ENCODE data around the gene MCTS1. TPM values are rescaled to one million over a fixed set of nuclear protein-coding genes. Genes with fewer than 3 reads are reported as not detected.
"Not testable (repeated sequence)": the region's sequence is repeated elsewhere in the genome, so short reads cannot be mapped to it uniquely, and the experiment has no call there.

MCTS1 gene
- total RNA-seq, 1 donor from 2014 or later = 30.0 TPM

DNA sequence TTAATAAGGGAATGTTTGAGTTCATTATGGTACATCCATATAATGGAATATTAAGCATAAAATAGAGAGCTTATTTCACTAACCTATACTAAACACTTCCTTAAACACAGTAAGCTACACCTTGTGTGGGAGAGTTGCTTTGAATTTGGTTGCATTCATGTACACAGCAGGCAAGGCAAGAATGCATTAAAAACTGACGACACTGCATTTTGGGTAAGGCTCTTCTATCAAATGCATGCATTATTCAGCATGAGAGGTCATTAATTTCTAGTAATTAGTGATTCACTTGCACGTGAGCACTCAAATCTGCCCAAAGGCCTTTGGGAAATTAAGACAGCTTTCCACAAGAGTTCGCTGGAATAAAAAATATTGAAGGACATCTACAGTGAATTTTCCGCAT is 34.7 kb downstream of the MCTS1 start:
- Histone ChIP-seq H3K27me3 (ENCODE audit: low read depth) (no peaks in the 10 kb centered on the region), H3K36me3 (no peaks in the 10 kb centered on the region), H3K4me1 (no peaks in the 10 kb centered on the region), H3K27ac (no peak overlapping the region), H3K9me3 (no peaks in the 10 kb centered on the region), H3K4me3 (no peak overlapping the region)
- TF ChIP-seq, protein P1, sequence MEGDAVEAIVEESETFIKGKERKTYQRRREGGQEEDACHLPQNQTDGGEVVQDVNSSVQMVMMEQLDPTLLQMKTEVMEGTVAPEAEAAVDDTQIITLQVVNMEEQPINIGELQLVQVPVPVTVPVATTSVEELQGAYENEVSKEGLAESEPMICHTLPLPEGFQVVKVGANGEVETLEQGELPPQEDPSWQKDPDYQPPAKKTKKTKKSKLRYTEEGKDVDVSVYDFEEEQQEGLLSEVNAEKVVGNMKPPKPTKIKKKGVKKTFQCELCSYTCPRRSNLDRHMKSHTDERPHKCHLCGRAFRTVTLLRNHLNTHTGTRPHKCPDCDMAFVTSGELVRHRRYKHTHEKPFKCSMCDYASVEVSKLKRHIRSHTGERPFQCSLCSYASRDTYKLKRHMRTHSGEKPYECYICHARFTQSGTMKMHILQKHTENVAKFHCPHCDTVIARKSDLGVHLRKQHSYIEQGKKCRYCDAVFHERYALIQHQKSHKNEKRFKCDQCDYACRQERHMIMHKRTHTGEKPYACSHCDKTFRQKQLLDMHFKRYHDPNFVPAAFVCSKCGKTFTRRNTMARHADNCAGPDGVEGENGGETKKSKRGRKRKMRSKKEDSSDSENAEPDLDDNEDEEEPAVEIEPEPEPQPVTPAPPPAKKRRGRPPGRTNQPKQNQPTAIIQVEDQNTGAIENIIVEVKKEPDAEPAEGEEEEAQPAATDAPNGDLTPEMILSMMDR (IDR thresholded peaks at IDR 0.05) = no peak
- ATAC-seq = no peak
- no peak for DNase-seq
- intact Hi-C loops (cut with DNase I) = no loop called here

DNA sequence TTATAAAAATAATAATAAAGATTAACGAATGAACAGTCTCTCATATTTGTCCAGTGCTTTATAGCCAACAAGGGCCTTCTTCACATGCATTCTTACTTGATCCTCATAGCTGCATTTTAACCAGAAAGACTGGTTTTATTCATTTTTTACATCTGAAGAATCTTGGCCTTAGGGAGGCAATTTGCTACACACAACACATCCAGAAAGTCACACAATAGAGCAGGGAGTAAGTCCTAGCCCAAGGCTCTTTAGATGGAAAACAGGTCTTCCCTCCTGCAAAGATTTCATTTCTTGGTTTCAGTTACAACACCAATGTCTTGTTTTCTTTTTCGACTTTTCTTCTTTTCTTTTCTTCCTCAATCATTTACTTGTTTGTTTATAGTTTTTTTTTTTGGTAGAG is 39.0 kb downstream of the MCTS1 start:
- no peaks in the 10 kb centered on the region for H3K36me3 ChIP-seq
- TF ChIP-seq, protein P1 (IDR thresholded peaks at IDR 0.05) = no peak
- ATAC-seq = no peak
- H3K9me3 ChIP-seq = no peaks in the 10 kb centered on the region
- H3K4me3 ChIP-seq = no peak overlapping the region
- H3K27me3 ChIP-seq (ENCODE audit: low read depth) = no peaks in the 10 kb centered on the region
- H3K27ac ChIP-seq = no peak overlapping the region
- intact Hi-C loops (cut with DNase I) = no loop called here
- H3K4me1 ChIP-seq = no peaks in the 10 kb centered on the region
- no peak for DNase-seq

DNA sequence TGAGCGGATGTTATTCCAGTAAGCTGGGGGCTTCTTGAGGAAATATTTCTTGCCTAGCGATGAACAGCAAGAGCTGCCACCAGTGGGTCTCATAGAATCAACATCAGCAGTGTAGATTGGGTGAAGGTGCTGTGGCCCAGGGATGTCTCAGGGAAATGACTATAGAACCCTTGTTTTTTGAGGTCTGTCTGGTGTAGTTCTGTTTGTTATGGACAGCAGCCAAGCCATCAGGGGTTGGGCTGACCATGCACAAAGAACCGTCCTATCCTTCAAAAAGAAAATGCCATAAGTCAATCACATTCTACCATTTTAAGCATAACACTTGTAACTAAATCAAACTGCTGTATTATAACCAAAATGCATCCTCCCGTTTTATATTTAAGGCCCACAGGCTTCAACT is 43.2 kb downstream of the MCTS1 start:
- H3K27ac ChIP-seq = no peak overlapping the region
- intact Hi-C loops (cut with DNase I) = no loop called here
- TF ChIP-seq, protein P1 (IDR thresholded peaks at IDR 0.05) = no peak
- no peak overlapping the region for H3K4me3 ChIP-seq
- H3K36me3 ChIP-seq = no peaks in the 10 kb centered on the region
- H3K9me3 ChIP-seq = no peaks in the 10 kb centered on the region
- DNase-seq = no peak
- ATAC-seq = no peak
- H3K27me3 ChIP-seq (ENCODE audit: low read depth) = no peaks in the 10 kb centered on the region
- H3K4me1 ChIP-seq = no peaks in the 10 kb centered on the region

DNA sequence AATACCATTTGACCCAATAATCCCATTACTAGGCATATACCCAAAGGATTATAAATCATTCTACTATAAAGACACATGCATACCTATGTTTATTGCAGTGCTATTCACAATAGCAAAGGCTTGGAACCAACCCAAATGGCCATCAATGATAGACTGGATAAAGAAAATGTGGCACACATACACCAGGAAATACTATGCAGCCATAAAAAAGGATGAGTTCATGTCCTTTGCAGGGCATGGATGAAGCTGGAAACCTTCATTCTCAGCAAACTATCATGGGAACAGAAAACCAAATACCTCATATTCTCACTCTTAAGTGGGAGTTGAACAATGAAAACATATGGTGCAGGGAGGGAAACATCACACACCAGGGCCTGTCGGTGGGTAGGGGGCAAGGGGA is 48.4 kb downstream of the MCTS1 start:
- DNase-seq; intact Hi-C loops (cut with DNase I); H3K4me1 ChIP-seq; ATAC-seq; H3K9me3 ChIP-seq; H3K27ac ChIP-seq; H3K36me3 ChIP-seq; H3K27me3 ChIP-seq (ENCODE audit: low read depth); H3K4me3 ChIP-seq: not testable (repeated sequence)

DNA sequence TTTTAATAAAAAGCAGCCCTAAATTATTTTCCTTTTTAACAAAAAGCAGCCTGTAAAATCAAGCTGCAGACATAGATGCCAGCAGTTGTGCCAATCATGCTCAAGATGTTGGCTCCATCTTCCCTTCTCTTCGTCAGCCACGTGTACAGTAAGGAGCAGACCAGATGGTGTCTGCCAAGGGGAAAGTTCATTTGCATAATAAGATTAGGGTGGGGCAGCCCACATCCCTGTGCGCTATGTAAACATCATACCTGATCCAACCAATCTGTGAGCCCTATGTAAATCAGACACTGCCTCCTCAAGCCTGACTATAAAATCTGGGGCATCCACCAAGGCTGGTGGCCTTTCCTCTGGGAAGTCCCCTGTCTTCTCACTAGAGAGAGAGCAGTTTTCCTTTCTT is 49.1 kb downstream of the MCTS1 start:
- no peaks in the 10 kb centered on the region for H3K4me1 ChIP-seq
- H3K27me3 ChIP-seq (ENCODE audit: low read depth) = no peaks in the 10 kb centered on the region
- TF ChIP-seq, protein P1 (IDR thresholded peaks at IDR 0.05) = no peak
- no peak overlapping the region for H3K4me3 ChIP-seq
- H3K36me3 ChIP-seq = no peaks in the 10 kb centered on the region
- H3K9me3 ChIP-seq = no peaks in the 10 kb centered on the region
- no peak overlapping the region for H3K27ac ChIP-seq
- ATAC-seq = no peak
- intact Hi-C loops (cut with DNase I) = no loop called here
- no peak for DNase-seq

DNA sequence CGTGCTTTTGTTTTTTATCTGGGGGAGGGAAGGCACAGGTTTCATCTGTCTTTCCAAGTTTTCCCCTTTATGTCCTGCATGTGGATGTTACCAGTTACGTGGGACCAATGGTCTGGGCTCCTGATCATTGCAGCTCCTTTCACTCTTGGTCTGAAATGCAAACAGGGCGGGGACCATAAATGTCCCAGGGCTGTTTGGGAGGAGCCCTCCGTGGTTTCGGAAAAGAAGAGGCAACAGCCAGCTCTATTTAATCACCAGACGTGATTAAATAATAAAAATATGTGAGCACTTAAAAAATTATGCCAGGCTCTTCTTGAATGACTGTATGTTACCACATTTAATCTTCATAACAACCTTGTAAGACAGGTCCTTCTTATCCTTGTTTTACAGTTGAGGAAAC is 56.7 kb downstream of the MCTS1 start:
- no peak for ATAC-seq

More for the DNA sequence above, 56.7 kb downstream of the MCTS1 start:
- Histone ChIP-seq H3K9me3 (no peaks in the 10 kb centered on the region), H3K27me3 (ENCODE audit: low read depth) (no peaks in the 10 kb centered on the region), H3K4me1 (no peaks in the 10 kb centered on the region), H3K27ac (no peak overlapping the region), H3K36me3 (no peaks in the 10 kb centered on the region), H3K4me3 (no peak overlapping the region)
- DNase-seq = no peak
- intact Hi-C loops (cut with DNase I) = no loop called here
- TF ChIP-seq, protein P1 (IDR thresholded peaks at IDR 0.05) = no peak

Other genes starting within 250 kb of the MCTS1 start
- gene ATP1B4, start 242.0 kb upstream of the MCTS1 start, total RNA-seq = not detected
- 156 TPM for gene LAMP2, start 134.8 kb upstream of the MCTS1 start, total RNA-seq
- 37.3 TPM for gene CUL4B, start 43.1 kb upstream of the MCTS1 start, total RNA-seq
- 21.8 TPM for gene C1GALT1C1, start 26.0 kb downstream of the MCTS1 start, total RNA-seq